HG03045 (cell line): ENCODE data around the gene SMARCD2.
"Not testable (repeated sequence)": the region's sequence is repeated elsewhere in the genome, so short reads cannot be mapped to it uniquely, and the experiment has no call there.

Experiments used
- ATAC-seq: cut with Tn5 transposase; IDR thresholded peaks from one replicate; pipeline ENCODE4 v1.9.1; 2021; ENCODE audit warnings: mild to moderate bottlenecking, moderate library complexity; ENCODE audit not compliant: unreplicated experiment

Gene SMARCD2

GRCh38 chr17:63853260-63853659 lies 10.8 kb upstream of the SMARCD2 start:
- no peak for ATAC-seq

DNA sequence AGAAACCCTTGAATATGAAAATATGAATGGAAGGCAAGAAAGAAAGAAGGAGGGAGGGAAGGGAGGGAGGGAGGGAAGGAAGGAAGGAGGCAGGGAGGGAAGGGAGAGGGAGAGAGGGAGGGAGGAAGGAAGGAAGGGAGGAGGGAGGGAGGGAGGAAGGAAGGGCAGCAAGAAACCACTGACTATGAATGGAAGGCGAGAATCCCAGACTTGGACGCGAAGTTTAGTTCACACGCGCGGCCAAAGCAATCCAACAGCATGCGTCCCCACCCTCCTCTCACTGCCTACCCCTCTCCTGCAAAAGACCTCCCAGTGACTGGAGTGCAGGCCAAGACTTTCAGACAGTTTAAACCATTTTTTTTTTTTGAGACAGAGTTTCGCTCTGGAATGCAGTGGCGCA lies 7.9 kb upstream of the SMARCD2 start:
- ATAC-seq, result no peak

GRCh38 chr17:63848834-63849689 lies 6.6 kb upstream of the SMARCD2 start:
- ATAC-seq, result peak; percentile 60

DNA sequence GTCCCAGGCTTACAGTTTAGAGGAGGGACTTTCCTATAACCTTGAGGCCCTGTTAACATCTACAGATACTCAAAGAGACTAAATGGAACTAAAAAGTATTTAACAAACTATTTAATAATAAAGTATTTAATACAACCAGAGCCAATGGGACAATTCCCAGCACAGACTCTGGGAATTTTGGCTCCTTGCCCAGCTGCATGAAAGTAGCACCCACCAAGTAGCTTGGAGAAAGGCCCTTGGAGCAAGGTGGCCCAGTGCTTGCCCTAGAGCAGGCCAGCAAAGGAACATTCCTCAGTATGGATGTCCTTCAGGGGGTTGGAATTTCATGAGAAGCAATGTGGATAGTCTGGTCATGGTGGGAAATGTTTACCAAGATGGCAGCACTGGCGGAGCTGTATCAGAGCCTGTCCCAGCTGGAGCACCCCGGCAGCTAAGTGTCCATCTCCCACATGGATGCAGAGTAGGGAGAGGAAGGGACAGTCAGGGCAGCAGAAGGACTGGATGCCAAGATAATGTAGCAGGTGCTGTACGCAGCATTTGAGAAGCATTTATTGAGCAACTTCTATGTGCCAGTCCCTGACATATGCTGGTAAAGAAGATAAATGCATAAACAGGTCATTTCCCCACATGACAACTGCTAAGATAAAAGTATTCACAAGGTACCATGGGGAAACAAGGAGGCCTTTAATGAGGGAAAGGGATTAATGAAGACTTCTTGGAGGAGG lies 5.2 kb upstream of the SMARCD2 start:
- no peak for ATAC-seq

DNA sequence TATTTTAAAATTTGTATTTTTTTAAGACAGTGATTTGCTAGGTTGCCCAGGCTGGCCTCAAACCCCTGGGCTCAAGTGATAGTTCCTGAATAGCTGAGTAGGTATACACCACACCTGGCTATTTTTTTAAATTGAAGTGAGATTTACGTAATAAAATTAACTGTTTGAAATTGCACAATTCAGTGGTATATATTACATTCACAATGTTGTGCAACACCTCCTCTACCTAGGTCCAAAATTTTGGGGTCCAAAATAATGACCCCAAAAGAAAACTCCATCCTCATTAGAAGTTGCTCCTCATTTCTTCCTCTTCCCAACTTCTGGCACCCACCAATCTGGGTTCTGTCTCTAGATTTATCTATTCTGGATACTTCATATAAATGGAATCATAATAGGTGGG lies 3.0 kb upstream of the SMARCD2 start:
- ATAC-seq, result no peak

DNA sequence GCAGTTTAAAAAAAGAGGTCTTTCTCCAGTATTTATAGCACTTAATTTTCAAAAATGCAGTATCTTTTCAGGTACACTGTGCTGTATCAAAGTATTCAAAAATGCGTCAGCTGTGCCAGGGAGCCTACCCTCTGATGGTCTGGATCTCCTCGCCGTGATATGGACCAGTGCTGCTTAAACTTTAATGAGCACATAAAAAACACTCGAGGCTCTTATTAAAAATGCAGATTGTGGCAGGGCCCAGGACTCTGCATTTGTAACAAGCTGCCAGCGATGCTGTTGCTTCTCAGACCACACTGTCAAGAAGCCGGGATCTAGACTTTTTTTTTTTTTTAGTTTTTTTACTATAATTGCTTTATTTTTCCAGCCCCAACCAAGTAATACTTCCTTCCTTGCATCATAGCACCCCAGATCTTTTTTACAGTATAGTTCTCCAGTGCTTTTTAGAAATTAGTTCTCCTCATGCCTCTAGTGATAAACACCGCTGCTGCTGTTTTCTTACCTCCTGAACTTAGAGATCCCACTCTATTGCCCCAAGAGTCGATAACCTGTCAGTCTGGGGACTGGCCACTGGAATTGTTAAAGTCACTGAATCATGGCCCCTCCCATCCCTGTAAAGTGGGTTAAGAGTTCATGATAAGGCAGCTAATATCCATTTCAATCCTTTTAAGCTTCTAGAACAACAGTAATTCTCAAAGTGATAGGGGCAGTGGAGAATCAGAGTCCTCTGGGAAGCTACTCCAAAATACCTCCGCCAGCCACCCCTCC lies 1.6 kb upstream of the SMARCD2 start:
- no peak for ATAC-seq

GRCh38 chr17:63843387-63843888 lies 953 bp upstream of the SMARCD2 start:
- ATAC-seq, result not testable (repeated sequence)

GRCh38 chr17:63842173-63842539 lies 329 bp downstream of the SMARCD2 start:
- ATAC-seq, result peak; percentile 32

GRCh38 chr17:63841350-63842172 lies 924 bp downstream of the SMARCD2 start:
- no peak for ATAC-seq

DNA sequence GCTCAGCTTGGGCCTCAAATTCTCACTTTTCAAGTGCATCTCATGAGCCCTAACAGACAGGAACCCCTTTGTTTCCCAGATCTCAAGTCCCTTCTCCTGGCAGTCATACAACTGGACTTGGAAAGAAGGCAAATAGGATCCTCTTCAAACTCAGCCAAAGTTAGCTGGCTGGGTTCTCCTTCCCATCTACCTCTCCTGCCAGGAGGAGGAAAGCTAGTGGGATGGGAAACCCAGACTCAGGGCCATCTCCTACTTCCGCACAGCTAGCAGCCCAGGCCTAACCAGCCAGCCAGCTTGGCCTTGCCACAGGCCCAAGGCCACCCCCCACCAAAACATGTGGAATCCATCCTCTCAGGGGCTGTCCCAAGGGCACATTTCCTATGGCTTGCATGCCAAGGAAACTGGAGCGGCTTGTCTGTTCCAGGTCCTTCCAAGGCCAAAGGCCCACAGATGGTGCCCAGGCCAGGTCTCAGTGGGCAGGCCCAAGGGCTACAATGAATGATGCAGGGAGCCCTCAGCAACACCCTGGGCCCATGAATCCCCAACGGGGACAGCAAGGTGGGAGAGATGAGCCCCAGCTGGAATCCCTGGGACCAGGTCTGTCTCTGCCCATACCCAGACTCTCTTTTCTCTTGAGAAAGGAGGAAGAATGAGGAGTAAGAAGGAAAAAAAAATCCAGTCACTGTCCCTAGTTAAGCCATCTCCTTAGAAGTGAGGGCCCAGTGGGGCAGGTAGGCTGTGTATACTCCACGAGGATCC lies 1.7 kb downstream of the SMARCD2 start:
- ATAC-seq, result no peak

DNA sequence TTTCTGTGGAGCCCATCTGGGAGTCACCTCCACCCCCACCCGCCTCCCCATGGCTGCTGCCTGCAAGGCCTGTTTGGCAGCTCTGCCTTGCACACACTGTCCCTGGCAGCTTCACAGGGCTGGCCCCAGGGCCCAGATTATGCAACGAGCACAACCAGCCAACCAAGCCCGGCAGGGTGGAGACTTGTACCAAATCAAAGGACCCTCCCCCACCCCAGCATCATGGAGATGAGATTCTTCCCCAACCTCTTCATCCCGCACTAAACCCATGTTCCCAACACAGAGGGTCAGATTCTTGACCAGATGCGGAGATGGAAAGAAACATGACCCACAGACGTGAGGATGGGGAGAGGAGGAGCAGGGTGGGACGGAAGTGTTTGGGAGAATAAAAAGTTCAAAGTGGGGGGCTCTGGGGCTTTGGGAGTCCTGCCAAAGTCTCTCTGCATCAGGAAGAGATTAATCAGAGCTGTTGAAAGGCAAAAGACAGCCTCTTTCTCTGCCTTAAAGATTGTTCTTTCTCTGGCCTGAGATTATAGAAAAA lies 3.8 kb downstream of the SMARCD2 start:
- ATAC-seq, result no peak

DNA sequence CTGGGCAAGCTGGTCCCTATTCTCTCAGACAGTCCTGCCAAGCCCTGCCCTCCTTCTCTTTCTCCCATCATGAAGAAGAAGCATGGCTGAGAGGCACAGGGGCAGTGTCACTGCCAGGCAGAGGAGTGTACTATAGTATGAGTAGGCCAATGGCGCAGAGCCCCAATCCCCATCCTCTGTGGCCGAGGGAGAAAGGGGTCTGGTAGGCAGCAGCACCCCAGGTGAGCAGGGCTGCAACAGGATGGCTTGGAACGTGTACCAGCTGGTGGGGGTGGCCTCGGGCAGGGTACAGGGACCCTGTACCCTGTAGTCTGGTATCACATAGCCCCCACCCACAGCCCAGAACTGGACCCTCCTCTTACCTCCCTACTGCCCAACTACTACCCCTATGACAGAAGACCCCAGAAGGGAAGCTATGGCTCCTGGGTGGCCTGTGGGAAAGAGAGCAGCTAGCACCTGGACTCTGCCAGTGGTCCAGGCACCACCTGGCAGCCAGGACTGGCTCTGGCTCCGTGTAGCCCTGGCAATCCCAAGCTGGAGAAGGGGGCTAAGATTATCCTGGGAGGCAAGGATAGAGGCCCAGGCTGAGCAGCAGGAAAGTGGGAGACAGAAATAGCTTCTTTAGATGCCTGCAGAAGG lies 4.4 kb downstream of the SMARCD2 start:
- ATAC-seq, result no peak

GRCh38 chr17:63837480-63837879 lies 5.0 kb downstream of the SMARCD2 start:
- ATAC-seq, result no peak

GRCh38 chr17:63836811-63837210 lies 5.7 kb downstream of the SMARCD2 start:
- ATAC-seq, result no peak

GRCh38 chr17:63835167-63835720 lies 7.2 kb downstream of the SMARCD2 start:
- ATAC-seq, result no peak

DNA sequence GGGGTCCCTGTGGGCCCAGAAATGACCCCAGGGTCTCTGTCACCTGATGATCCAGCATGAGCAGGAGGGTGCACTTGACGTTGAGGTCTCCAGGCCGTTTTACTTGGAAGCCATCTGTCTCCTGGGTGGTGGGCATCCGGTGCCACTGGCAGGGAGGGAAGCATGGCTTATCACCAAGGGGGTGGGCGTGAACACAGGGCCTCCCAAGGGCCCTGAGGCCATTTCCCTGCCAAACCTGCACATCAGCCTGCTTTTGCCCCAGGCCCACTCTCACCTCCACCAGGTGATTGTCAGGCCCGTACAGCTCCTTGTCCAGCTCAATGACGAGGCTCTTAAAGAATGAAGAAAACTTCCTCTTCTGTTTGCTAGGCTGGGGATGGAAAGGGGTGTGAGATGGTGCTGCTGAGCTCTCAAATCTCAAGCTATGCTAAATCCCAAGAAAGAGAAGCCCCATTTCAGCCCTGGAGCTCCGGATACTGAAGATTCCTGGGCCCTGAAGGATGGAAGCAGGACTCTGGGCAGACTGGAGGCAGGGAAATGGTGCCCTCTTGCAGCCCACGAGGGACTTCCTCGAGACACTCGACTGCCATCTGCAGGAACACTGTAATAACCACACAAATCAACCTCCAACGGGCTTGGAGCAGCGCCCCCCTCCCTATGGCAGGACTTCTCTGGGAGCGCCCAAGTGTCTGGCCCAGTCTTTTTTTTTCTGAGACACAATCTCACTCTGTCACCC lies 7.9 kb downstream of the SMARCD2 start:
- ATAC-seq, result peak; percentile 46

DNA sequence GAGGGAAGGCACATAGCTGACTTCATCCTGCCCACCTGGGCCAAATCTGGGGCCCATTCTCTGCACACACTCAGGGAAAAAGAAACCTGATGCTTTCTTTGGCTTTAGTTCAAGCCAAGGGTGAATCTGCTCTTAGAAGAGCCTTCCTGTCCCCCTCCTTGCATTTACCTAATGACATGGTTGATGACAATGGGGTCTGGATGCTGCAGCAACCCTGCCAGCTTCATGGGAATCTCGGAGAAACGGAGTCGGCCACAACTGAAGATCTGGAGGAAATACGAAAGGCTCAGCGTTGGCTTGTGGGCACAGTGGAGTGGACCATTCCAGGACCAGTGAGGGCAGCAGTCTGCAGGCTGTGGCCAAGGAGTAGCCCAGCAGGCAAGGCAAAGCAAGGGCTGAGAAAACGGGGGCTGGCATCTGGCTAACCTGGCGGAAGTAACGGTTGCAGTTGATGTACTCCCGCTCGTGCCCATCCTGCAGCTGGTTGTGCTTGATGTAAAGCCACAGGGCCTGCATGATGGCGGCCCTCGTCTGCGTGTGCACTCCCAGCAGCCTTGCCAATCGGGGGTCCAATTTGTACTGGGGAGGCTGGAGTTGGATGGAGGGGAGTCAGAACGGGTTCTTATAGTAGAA lies 8.6 kb downstream of the SMARCD2 start:
- ATAC-seq, result no peak
